ENCODE results near the gene GSK3A.

Gene GSK3A

GRCh38 chr19:42284591-42285341 is 42.4 kb upstream of the GSK3A start:
- in situ Hi-C loops (cut with HindIII; ENCODE audit: low sequenced_read_pairs), result no loop called here
- DNase-seq (ENCODE audit: low read depth, low spot score), result no peak
- no peak for TF ChIP-seq CTCF (IDR thresholded peaks at IDR 0.05; ENCODE audit: low read depth, low read length)
- H3K4me3 ChIP-seq (ENCODE audit: low read depth, low read length), result peak overlapping the region; percentile 69

- in situ Hi-C loops (cut with HindIII; ENCODE audit: low sequenced_read_pairs), result no loop called here
- no peak for TF ChIP-seq CTCF (IDR thresholded peaks at IDR 0.05; ENCODE audit: low read depth, low read length)
- H3K4me3 ChIP-seq (ENCODE audit: low read depth, low read length), result peak overlapping the region; percentile 15
- DNase-seq (ENCODE audit: low read depth, low spot score), result peak; percentile 65
These were observed 41.7 kb upstream of the GSK3A start for GRCh38 chr19:42284066-42284501.

DNA sequence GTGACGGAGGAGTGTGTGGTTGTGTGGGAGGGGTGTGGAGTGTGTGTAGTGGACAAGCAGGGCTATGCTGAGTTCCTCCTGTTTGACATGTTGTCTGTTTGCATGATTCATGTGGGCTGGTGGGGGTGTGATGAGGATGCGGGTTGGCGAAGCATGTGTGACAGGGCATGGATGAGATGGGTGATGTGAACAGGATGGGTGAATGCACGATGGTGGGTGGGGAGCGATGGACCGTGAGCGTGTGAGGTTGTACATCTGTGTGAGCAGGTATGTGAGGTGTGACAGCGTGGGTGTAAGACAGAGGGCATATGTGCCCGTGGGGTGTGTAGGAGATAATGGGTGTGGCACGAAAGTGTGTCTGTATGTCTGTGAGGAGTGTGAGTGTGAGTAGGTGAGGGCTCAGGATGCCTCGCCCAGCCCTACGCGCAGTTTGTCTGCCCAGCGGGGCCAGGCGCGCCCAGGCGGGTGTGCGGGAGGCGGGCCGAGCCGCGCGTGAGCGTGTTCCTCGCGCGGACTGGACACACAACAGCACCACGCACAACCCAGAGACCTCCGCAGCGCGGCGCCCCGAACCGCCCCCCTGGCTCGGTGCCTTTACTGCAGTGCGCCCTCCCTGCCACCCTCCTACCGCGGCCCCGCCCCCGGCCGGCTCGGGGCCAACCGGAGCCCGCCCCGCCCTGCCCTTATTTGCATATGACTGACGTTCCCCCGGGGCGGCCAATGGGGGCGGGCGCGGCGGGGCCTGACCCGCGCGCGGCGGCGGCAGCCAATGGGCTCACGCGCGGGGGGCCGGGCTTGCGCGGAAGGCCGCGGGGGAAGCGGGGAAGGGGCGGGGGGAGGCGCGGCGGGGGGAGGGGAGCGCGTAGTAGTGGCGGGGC is 41.0 kb upstream of the GSK3A start:
- DNase-seq (ENCODE audit: low read depth, low spot score), result peak; percentile 95
- peak overlapping the region; percentile 15 for H3K4me3 ChIP-seq (ENCODE audit: low read depth, low read length)
- in situ Hi-C loops (cut with HindIII; ENCODE audit: low sequenced_read_pairs), result no loop called here
- TF ChIP-seq CTCF (IDR thresholded peaks at IDR 0.05; ENCODE audit: low read depth, low read length), result no peak

DNA sequence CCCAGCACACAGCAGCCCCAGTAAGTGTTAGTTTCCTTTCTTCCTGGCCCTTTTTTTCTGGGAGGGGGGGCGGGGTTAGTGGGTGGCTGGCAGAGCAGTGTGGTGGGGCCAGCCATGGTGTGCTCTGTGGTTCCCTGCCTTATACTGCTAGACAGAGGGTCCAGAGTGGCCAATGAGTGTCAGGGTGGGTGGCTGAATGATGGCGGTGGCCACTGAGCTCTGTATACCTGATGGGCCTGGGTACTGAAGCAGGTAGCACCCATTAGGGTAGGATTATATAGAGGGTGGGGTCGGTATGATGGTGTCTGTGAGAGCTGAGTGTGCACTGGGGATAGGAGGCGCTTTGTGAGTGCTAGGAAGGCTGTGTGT is 40.4 kb upstream of the GSK3A start:
- H3K4me3 ChIP-seq (ENCODE audit: low read depth, low read length), result no peak overlapping the region
- no peak for DNase-seq (ENCODE audit: low read depth, low spot score)
- no peak for TF ChIP-seq CTCF (IDR thresholded peaks at IDR 0.05; ENCODE audit: low read depth, low read length)
- in situ Hi-C loops (cut with HindIII; ENCODE audit: low sequenced_read_pairs), result no loop called here

DNA sequence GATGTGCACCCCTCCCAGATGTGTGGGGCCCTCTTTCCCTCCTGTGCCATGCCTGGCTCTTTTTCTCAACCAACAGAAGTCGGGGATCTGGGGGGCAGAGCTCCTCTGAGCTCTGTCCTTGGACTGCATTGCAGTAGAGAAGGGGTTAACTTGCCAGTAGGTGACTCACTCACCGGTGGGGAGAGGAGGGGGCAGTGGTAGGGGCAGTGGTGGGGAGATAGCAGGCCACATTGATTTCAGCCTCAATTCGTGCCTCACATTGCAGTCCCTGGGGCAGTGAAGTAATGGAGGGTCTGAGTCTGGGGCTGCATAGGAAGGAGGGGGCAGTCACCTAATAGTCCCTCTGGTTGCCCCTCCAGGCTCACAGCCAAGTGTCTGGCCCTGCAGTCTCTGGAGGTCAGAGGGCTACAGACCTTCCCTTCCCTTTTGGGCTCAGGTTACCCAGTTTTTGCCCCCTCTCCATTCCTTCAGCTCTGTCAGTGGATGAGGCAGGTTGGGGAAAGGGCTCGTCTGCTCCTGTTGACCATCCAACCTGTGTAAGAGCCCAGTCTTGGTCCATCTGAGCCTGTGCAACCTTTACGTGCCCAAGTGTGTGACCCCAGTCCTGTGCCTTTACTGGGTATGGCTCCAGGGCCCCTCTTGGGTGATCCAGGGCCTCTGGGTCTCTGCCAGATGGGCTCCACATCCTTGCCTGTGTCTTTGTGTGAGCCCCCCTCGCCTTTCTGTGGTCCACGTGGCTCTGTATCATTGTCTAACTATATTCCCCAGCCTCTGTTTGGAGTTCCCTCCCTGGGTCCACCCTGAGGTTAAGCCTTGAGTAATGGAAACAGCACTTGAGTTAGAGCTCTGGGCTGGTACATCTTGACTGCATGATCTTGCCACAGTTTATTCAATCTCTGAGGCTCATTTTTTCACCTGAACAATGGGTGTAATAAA is 39.7 kb upstream of the GSK3A start:
- DNase-seq (ENCODE audit: low read depth, low spot score), result peak; percentile 64
- no peak for TF ChIP-seq CTCF (IDR thresholded peaks at IDR 0.05; ENCODE audit: low read depth, low read length)
- H3K4me3 ChIP-seq (ENCODE audit: low read depth, low read length), result peak overlapping the region; percentile 72
- in situ Hi-C loops (cut with HindIII; ENCODE audit: low sequenced_read_pairs), result no loop called here
